GM21381 (cell line): ENCODE results near the gene KRTAP4-1.
"Not testable (repeated sequence)": the region's sequence is repeated elsewhere in the genome, so short reads cannot be mapped to it uniquely, and the experiment has no call there.

Experiments used
- ATAC-seq: cut with Tn5 transposase; IDR thresholded peaks from one replicate; pipeline ENCODE4 v1.9.1; 2021; ENCODE audit warnings: mild to moderate bottlenecking, moderate library complexity; ENCODE audit not compliant: unreplicated experiment

KRTAP4-1 gene

DNA sequence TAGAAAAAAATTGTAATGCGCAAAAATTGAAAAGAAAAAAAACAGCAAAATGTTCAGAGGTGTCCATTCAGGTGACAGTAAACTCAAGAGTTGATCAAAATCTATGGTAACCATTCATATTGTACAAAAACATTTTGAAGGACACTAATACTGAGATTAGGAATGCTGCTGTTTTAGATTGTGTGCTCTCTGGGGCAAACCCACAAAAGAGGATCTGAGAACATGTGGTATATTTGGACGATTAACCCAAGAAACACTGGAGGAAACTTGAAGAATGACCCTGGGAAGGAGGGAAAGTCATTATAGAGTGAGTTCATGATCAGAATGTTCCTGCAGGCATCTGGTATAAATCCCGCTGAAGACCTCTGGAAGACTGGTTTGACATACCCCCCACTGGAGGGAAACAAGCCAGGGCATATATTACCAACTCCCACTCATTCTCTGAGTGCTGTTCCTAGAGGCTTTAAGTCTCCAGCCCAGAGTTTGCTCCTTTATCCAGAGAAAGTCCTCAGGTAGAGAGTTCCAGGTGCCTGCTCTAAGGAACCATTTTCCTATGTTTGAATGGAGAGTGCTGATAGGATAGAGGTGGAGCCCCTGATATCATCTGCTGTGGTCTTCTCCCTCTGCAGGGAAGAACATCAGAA is 7.8 kb downstream of the KRTAP4-1 start:
- no peak for ATAC-seq

DNA sequence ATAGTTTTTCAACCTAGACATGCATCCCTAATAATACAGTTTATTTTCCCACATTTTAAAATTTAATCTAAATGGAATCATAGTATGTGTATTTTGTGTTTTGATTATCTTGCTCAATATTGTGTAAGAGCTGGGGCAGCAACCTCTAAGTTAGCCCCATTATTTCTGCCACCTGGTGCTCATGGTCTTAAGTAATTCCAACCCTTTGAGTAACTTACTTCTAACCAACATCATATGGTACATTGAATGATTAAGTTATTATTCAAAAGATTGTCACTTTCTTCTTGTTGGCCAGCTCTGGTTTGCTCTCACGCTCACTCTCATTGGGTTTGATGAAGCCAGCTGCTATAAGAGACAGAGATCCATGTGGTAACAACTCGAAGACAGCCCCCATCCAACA is 12.8 kb downstream of the KRTAP4-1 start:
- no peak for ATAC-seq

DNA sequence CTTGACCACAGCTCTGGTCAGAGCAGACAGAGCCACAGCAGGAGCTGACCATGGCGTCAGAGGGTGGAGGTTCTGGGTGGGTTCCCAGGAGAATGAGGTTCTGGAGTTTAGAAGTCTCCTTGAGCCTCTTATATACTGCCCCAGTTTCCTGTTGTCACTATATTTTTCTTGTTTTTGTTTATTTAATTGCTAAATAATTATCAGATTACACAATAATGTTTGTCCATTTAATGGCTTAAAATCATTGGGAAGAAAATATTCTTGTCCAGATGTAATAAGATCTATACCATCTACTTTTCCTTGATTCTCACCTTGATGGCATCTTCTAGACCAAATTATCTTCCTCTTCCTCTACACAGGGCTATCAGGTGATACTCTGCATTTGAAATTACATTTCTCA is 16.6 kb downstream of the KRTAP4-1 start, which contains the start of gene KRTAP4-3:
Gene KRTAP4-3 (minus strand): TSS at position 101 of the 400 bp plus-strand sequence. CDS start 49 bp downstream, at position 52.
- no peak for ATAC-seq

DNA sequence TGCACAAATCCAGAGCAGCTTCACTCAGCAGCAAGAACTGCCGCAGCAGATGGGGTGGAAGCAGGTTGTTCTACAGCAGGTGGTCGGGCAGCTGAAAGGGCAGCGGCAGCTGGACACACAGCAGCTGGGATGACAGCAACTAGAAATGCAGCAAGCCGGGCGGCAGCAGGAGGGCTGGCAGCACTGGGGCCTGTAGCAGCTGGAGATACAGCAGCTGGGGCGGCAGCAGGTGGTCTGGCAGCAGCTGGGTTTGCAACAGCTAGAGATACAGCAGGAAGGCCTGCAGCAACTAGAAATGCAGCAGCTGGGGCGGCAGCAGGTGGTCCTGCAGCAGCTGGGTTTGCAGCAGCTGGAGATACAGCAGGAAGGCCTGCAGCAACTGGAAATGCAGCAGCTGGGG is 17.1 kb downstream of the KRTAP4-1 start:
- ATAC-seq, result no peak

DNA sequence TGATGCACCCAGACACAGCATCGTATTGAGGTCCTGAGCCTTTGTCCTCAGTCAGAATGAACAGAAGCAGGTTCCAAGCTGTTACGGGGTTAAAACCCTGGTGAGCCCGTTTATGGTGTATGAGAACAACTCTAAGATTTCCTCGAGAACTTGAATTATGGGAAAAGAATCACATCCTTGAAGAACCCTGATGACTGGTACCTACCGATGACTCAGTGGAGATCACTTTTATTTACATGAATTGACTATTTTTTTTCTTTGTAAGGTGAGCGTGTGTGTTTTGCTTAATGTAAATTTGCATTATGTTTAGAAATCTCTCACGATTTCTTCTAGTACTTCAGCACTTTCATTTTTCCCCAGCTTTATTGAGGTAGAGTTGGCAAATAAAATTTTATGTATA is 20.9 kb downstream of the KRTAP4-1 start:
- no peak for ATAC-seq

DNA sequence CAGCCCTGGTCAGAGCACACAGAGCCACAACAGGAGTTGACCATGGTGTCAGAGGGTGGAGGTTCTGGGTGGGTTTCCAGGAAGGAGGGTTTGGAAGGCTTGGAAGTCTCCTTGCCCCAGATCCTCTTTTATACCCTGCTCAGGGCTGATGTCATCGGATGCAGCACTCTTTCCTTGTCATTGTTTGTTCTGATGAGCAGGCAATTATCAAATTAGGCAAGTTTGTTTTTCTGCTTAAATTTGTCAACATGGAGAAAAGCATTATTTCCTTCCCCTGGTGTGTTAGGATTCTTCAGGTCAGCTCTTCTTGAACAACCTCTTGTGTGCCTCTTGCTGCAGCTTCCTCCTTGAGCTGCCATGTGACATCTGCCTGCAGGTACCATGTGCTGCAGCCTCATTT is 24.1 kb downstream of the KRTAP4-1 start, which contains the start of gene KRTAP4-4:
Gene KRTAP4-4 (minus strand): TSS at position 101 of the 400 bp plus-strand sequence. CDS start 57 bp downstream, at position 44.
- ATAC-seq, result no peak

DNA sequence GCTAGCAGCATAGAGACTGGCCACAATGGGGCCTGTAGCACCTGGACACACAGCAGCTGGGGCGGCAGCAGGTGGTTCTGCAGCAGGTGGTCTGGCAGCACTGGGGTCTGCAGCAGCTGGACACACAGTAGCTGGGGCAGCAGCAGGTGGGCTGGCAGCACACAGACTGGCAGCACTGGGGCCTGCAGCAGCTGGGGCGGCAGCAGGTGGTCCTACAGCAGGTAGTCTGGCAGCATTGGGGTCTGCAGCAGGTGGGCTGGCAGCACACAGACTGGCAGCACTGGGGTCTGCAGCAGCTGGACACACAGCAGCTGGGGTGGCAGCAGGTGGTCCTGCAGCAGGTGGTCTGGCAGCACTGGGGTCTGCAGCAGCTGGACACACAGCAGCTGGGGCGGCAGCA is 24.5 kb downstream of the KRTAP4-1 start:
- ATAC-seq, result not testable (repeated sequence)

DNA sequence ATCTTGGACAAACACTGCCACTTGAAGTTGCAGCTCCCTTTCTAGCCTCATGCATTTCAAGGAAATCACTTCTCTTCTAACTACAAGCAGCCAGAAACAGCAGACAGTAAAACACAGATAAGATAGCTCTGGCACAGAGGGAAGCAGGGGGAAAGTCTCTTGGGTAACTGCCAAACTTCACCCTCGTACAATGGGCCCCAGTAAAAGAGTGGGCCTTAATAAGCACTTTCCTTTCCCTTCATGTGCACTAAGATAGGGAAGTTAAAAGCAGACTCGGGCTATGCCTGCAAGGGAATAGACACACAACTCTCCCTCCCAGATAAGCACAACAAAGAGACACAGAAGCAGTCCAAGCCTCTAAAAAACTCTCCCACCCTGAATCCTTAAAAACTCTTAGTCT is 30.9 kb downstream of the KRTAP4-1 start:
- no peak for ATAC-seq

DNA sequence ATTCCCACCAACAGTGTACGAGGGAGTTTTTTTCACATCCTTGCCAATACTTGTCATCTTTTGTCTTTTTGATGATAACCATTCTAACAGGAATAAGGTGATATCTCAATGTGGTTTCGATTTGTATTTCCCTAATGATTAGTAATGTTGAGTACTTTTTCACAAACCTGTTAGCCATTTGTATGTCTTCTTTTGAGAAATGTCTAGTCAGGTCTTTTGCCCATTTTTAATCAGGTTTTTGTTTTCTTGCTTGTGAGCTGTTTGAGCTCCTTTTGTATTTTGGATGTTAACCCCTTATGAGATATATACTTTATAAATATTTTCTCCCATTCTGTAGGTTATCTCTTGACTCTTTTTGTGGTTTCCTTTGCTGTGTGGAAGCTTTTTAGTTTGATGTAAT is 33.2 kb downstream of the KRTAP4-1 start:
- no peak for ATAC-seq

DNA sequence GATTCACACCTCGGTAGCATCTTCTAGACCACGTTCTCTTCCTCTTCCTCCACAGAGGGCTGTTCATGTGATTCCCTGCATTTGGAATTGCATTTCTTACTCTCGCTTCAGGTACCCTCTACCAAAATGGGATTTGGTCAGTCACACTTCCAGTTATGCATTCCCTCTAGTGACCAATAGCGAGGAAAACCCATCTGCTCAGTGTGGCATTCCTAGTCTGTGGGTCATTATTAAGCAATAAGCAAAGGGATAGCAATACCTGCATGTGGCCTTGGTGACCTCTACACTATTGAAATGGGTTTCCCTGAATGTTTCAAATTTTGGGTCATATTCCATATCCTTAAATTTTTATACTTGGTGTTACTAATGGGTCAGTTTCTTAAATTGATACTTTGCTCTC is 34.7 kb downstream of the KRTAP4-1 start:
- no peak for ATAC-seq

DNA sequence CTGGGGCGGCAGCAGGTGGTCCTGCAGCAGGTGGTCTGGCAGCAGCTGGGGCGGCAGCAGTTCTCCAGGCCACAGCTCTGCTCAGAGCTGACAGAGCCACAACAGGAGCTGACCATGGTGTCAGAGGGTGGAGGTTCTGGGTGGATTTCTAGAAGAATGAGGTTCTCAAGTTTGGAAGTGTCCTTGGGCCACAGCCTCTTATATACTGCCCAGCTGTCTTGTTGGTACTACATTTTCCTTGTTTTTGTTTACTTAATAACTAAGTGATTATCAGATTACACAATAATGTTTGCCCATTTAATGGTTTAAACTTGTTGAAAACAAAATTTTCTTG is 35.1 kb downstream of the KRTAP4-1 start, which contains the start of gene KRTAP4-5:
Gene KRTAP4-5 (minus strand): TSS at position 174 of the 334 bp plus-strand sequence. CDS start 58 bp downstream, at position 116.
- no peak for ATAC-seq

DNA sequence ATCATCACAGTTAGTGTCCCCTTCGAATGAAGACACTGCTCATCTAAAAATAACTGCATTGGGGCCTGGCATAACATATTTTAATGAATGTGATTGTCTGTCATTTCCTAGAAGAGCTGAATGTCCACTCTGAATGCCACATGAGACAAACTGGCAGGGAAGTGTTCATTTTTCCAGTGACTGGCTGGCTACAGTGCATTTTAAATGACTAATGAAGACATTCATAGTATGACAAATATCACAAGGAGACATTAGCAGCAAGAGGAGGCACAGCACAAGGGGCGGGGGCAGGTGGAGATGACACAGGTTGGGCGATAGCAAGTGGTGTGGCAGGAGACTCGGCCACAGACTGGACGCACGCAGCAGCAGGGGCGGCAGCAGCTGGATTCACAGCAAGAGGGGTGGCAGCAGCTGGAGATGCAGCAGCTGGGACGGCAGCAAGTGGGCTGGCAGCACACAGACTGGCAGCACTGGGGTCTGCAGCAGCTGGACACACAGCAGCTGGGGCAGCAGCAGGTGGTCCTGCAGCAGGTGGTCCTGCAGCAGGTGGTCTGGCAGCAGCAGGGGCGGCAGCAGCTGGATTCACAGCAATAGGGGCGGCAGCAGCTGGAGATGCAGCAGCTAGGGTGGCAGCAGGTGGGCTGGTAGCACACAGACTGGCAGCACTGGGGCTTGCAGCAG is 35.6 kb downstream of the KRTAP4-1 start:
- not testable (repeated sequence) for ATAC-seq

DNA sequence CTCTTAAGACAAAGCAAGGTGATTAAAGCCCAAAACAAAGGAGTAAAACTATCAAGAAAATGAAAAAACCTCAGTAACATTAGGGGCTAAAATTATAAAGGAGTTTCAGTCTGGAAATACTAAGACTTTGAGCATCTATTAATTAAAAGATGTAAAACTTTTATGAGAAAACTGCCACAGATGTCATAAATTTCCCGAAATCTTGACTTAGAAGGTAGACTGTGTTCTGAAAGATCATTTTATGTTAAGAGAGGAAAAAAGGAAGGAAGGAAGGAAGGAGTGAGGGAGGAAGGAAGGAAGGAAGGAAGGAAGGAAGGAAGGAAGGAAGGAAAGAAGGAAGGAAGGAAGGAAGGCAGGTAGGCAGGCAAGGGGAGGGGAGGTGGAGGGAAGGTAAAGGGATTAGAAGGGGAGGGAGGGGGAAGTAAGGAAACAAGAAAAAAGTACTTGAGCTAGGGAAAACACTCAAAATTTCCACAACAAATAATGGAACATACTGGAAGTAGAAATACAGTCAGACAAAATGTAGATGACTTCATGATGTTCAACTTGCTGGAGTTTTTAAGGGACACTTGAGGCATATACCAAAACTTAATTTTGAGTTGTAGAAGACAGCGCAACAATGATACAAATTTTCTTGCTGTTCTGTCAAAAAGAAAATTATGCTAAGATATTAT is 37.0 kb downstream of the KRTAP4-1 start:
- no peak for ATAC-seq

DNA sequence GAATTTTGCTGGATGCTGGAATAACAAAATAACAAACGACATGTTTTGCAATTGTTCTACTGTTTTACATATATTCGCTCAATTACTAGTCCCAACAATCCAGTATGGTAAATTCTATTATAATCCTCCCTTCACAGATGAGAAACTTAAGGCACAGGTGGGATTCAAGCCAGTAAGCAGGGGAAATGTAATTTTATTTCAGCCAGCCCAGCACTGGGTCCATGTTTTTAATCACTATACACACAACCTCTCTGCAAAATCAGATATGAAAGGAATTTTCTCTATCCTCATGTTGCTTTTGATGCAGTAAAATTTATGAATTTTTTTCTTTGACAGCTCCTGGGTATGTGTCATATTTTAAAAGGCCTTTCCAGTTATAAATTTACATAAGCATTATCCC is 39.5 kb downstream of the KRTAP4-1 start:
- ATAC-seq, result no peak

DNA sequence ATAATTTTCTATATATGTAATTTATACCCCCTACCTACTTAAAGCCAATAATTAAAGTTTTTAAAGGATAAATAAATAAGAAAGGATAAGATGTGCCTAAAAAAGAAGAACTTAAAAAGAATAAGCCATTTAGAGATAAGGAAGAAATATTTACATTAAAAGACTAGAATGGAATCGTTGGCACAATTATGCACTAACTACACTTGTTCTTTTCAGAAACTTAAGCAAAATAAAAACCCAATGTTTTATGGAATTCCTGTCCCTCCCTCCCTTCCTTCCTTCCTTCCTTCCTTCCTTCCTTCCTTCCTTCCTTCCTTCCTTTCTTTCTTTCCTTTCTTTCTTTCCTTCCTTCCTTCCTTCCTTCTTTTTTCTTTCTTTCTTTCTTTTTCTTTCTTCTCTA is 39.9 kb downstream of the KRTAP4-1 start:
- no peak for ATAC-seq

DNA sequence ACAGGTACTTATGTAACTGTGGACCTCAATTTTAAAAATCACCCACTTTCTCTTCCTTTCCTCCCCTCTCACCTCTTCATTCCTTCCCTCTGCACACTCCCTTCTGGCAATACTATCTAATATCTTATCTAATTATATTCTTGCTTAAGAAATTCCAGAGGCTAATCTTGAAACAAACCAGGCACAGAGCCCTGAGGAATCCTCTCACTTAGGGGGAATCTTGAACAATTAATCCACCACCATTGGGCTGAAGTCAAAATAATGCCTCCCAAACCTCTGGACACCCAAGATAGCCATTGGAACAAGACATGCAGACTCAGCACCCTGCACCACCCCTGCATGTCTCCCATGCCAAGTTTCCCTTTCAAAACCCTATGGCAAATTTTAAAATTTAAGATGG is 43.4 kb downstream of the KRTAP4-1 start:
- no peak for ATAC-seq

DNA sequence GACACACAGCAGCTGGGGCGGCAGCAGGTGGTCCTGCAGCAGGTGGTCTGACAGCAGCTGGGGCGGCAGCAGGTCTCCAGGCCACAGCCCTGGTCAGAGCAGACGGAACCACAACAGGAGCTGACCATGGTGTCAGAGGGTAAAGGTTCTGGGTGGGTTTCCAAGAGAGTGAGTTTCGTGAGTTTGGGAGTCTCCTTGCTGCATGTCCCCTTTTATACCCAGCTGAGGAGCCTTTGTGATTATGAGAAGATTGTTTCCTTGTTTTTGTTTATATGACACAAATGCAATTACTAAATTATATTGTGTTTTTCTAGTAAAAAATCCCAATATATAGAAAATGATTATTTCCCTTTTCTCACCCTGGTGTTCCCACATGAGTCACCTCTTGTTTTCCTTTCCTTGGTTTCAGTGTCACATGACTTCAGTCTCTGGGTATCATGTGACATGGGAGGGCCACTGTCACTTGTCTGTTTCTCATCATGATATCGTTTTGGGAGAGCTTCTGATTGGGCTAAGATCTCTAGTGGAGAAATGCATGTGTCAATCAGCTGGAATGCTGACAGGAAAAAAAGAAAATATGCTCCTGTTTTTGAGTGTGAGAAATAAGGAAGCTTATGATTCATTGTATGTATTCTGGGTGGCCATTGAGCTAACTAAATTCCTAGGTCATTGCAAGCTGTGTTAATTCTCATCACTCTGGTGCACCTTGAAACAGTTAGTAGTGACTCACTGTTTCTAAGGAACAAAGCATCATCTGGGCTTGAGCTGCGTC is 44.2 kb downstream of the KRTAP4-1 start, which contains the start of gene KRTAP4-6:
Gene KRTAP4-6 (minus strand): TSS at position 185 of the 772 bp plus-strand sequence. CDS start 57 bp downstream, at position 128.
- ATAC-seq, result no peak

DNA sequence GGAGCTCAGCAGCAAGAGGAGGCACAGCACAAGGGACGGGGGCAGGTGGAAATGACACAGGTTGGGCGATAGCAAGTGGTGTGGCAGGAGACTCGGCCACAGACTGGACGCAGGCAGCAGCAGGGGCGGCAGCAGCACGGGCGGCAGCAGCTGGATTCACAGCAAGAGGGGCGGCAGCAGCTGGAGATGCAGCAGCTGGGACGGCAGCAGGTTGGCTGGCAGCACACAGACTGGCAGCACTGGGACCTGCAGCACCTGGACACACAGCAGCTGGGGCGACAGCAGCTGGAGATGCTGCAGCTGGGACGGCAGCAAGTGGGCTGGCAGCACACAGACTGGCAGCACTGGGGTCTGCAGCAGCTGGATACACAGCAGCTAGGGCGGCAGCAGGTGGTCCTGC is 44.8 kb downstream of the KRTAP4-1 start:
- not testable (repeated sequence) for ATAC-seq
